GM23248 (cell line): ENCODE measurements around the gene SLC5A1.

Experiments
- EZH2 ChIP-seq: fragments of 200-600 bp; sonication (generic); IDR thresholded peaks from 2 replicates; pipeline ENCODE4 v1.6.1; 2018; ENCODE audit warnings: antibody characterized with exemption, mild to moderate bottlenecking; ENCODE audit not compliant: insufficient read depth, poor library complexity, severe bottlenecking
- EZH2phosphoT487 ChIP-seq: fragments of 200-600 bp; sonication (generic); IDR thresholded peaks from 2 replicates; pipeline ENCODE4 v1.6.1; 2018; ENCODE audit warnings: antibody characterized with exemption, moderate library complexity, mild to moderate bottlenecking, low read depth; ENCODE audit not compliant: insufficient read depth

GRCh38 chr22:32043391-32043790, 330 bp downstream of the SLC5A1 start:
- TF ChIP-seq EZH2: no peak
- no peak for TF ChIP-seq EZH2phosphoT487
